ENCODE results near the gene PDS5B. TPM values are rescaled to one million over a fixed set of nuclear protein-coding genes. Genes with fewer than 3 reads are reported as not detected.

PDS5B gene
- total RNA-seq, 2 donors from 2014 or later = 46.9 to 57.1 TPM

DNA sequence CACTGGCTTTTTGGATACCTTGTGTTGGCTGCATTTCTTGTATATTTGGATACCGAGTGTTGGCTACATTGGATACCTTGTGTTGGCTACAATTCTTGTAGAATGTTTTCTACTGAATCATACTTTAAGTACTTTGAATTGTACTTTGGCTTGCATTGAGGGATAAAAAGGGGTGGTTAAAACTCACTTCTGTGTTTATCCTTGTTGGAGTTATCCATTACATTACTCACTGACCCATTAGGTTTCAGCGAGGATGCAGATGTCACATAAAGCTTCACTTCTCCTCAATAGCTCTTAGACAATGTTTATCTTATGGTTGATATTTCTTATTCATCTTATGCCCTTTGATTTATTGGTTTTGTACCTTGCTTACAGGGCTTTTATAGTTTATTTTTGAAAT is 43.1 kb downstream of the PDS5B start:
- H3K27me3 ChIP-seq (ENCODE audit: control insufficient read depth, insufficient read depth, low read length, poor library complexity, severe bottlenecking) = no peaks in the 10 kb centered on the region
- Mint-ChIP-seq H3K4me1 (peaks cover 19% of the 10 kb centered on the region), H3K36me3 (ENCODE audit: low read depth) (peaks cover 13% of the 10 kb centered on the region), H3K9me3 (peaks cover 2% of the 10 kb centered on the region), H3K27me3 (ENCODE audit: insufficient read depth) (no peaks in the 10 kb centered on the region), H3K4me3 (no peak overlapping the region), H3K27ac (no peak overlapping the region)
- H3K4me1 ChIP-seq (ENCODE audit: control insufficient read depth, insufficient read depth, low read length) = peaks cover 8% of the 10 kb centered on the region
- WGBS, 2 experiments (ENCODE audit: insufficient coverage in 1 of 2, insufficient read length in 1 of 2) = 90% methylated on average over 2 of the region's 2 CpGs; no CpG with 5 or more reads in 1 of the 2 experiments
- H3K9ac ChIP-seq (ENCODE audit: extremely low read depth, low read length, poor library complexity, severe bottlenecking) = no peak overlapping the region
- no peak overlapping the region for H3K27ac ChIP-seq (ENCODE audit: low read depth, low read length)
- H3K36me3 ChIP-seq (ENCODE audit: control insufficient read depth, insufficient read depth, low read length) = peaks cover 6% of the 10 kb centered on the region
- DNase-seq = no peak
- TF ChIP-seq, protein P1, sequence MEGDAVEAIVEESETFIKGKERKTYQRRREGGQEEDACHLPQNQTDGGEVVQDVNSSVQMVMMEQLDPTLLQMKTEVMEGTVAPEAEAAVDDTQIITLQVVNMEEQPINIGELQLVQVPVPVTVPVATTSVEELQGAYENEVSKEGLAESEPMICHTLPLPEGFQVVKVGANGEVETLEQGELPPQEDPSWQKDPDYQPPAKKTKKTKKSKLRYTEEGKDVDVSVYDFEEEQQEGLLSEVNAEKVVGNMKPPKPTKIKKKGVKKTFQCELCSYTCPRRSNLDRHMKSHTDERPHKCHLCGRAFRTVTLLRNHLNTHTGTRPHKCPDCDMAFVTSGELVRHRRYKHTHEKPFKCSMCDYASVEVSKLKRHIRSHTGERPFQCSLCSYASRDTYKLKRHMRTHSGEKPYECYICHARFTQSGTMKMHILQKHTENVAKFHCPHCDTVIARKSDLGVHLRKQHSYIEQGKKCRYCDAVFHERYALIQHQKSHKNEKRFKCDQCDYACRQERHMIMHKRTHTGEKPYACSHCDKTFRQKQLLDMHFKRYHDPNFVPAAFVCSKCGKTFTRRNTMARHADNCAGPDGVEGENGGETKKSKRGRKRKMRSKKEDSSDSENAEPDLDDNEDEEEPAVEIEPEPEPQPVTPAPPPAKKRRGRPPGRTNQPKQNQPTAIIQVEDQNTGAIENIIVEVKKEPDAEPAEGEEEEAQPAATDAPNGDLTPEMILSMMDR (conservative IDR thresholded peaks at IDR 0.05) = no peak
- peaks cover 5% of the 10 kb centered on the region for H3K9me3 ChIP-seq (ENCODE audit: control insufficient read depth, low read length)
- no peak overlapping the region for H3K4me3 ChIP-seq (ENCODE audit: low read length)

DNA sequence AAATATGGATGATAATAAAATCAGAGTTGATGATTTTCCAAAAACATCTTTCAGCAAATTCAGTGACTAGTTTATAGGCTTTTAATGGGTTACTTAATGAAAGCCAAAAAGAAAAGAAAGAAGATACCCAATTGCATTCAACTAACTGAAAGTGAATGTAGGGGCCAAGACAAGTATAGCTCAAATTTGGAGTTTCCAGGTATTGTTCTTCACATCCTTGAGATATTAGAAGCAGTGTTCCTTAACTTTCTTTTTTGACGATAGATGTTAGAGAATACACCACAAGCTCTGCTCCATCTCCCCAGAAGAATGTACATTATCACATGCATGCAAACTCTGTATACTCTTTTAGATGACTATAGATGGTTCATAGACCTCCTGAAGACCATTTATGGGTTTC is 43.6 kb downstream of the PDS5B start:
- Histone ChIP-seq H3K36me3 (ENCODE audit: control insufficient read depth, insufficient read depth, low read length) (peaks cover 6% of the 10 kb centered on the region), H3K4me1 (ENCODE audit: control insufficient read depth, insufficient read depth, low read length) (peaks cover 8% of the 10 kb centered on the region), H3K9me3 (ENCODE audit: control insufficient read depth, low read length) (no peaks in the 10 kb centered on the region), H3K9ac (ENCODE audit: extremely low read depth, low read length, poor library complexity, severe bottlenecking) (no peak overlapping the region), H3K27ac (ENCODE audit: low read depth, low read length) (no peak overlapping the region), H3K27me3 (ENCODE audit: control insufficient read depth, insufficient read depth, low read length, poor library complexity, severe bottlenecking) (no peaks in the 10 kb centered on the region), H3K4me3 (ENCODE audit: low read length) (no peak overlapping the region)
- peaks cover 11% of the 10 kb centered on the region for H3K36me3 Mint-ChIP-seq (ENCODE audit: low read depth)
- TF ChIP-seq, protein P1 (conservative IDR thresholded peaks at IDR 0.05) = no peak
- no peak for DNase-seq
- H3K9me3 Mint-ChIP-seq = no peaks in the 10 kb centered on the region
- no peak overlapping the region for H3K27ac Mint-ChIP-seq
- no peaks in the 10 kb centered on the region for H3K27me3 Mint-ChIP-seq (ENCODE audit: insufficient read depth)
- peaks cover 14% of the 10 kb centered on the region for H3K4me1 Mint-ChIP-seq
- 100% methylated on average over 1 of the region's 1 CpG; no CpG with 5 or more reads in 1 of the 2 experiments for WGBS, 2 experiments (ENCODE audit: insufficient coverage in 1 of 2, insufficient read length in 1 of 2)
- no peak overlapping the region for H3K4me3 Mint-ChIP-seq

DNA sequence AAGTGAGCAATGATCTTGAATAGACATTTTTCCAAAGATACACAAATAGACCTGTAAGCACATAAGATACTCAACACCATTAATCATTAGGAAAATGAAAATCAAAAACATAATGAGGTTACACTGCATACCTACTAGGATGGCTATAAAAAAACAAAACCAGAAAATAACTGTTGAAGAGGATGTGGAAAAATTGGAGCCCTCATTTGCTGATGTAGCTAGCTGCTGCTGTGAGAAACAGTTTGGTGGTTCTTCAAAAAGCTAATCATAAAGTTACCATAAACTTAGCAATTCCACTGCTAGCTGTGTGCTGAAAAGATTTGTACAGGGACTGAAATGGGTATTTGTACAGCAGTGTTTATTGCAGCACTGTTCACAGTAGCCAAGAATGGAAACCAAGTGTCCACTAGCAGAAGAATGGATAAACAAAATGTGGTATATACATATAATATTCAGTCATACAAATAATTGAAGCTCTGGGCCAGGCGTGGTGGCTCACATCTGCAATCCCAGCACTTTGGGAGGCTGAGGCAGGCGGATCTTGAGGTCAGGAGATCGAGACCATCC is 46.2 kb downstream of the PDS5B start:
- Histone ChIP-seq H3K4me1 (ENCODE audit: control insufficient read depth, insufficient read depth, low read length) (no peaks in the 10 kb centered on the region), H3K36me3 (ENCODE audit: control insufficient read depth, insufficient read depth, low read length) (peaks cover 6% of the 10 kb centered on the region), H3K27ac (ENCODE audit: low read depth, low read length) (no peak overlapping the region), H3K4me3 (ENCODE audit: low read length) (no peak overlapping the region), H3K9ac (ENCODE audit: extremely low read depth, low read length, poor library complexity, severe bottlenecking) (no peak overlapping the region), H3K9me3 (ENCODE audit: control insufficient read depth, low read length) (no peaks in the 10 kb centered on the region), H3K27me3 (ENCODE audit: control insufficient read depth, insufficient read depth, low read length, poor library complexity, severe bottlenecking) (no peaks in the 10 kb centered on the region)
- Mint-ChIP-seq H3K4me3 (no peak overlapping the region), H3K9me3 (no peaks in the 10 kb centered on the region), H3K4me1 (peaks cover 2% of the 10 kb centered on the region), H3K27ac (no peak overlapping the region), H3K36me3 (ENCODE audit: low read depth) (peaks cover 11% of the 10 kb centered on the region), H3K27me3 (ENCODE audit: insufficient read depth) (no peaks in the 10 kb centered on the region)
- 78 to 97% methylated on average over 3 of the region's 3 CpGs for WGBS, 2 experiments (ENCODE audit: insufficient coverage in 1 of 2, insufficient read length in 1 of 2)
- DNase-seq = no peak
- TF ChIP-seq, protein P1 (conservative IDR thresholded peaks at IDR 0.05) = no peak

Measured in endodermal cell (in vitro differentiated cells).